Sigmoid colon (tissue), 4 donors: ENCODE data around the gene SMG9.

Source experiments
- POLR2A ChIP-seq, 2 donors: fragments of 450-650 bp; IDR thresholded peaks; one replicate each; pipeline ENCODE4 v1.6.1; 2016; ENCODE audit warnings: antibody characterized with exemption in 2 of 2, mild to moderate bottlenecking in 2 of 2, moderate library complexity in 2 of 2
- POLR2AphosphoS5 ChIP-seq, 4 donors: sonication (generic); formaldehyde crosslinking; IDR thresholded peaks; one replicate each; pipeline ENCODE4 v1.6.1; 2017; ENCODE audit warnings: antibody characterized with exemption in 4 of 4
- TF ChIP-seq, protein P1 (sequence below), 4 experiments: fragments of 450-650 bp in 3 of 4; fragments of 200-600 bp in 1 of 4; IDR thresholded peaks; one replicate each; pipeline ENCODE4 v1.5.1; 2016 to 2019; ENCODE audit warnings: antibody characterized with exemption in 4 of 4, mild to moderate bottlenecking in 3 of 4, moderate library complexity in 2 of 4

DNA sequence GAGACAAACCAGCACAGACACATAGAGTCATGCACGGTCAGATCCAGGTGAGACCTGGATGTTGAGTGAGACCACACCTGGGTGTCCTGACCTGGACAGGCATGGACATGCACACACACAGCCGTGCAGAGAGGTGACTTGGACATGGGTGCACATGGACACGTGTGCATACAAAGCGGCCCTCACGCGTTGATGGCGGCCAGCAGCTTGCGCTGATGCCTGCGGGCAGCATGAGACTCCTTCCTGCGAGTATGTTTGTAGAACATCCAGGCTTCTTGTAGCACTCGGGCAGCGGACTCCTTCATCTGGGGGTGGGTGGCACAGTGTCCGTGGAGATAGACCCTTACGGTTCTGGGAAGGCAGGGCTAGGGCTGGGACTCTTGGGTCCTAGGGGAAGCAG, 14.5 kb upstream of the SMG9 start:
- TF ChIP-seq POLR2AphosphoS5 (IDR thresholded peaks at IDR 0.05) (no peak), POLR2A (IDR thresholded peaks at IDR 0.05) (no peak)
- TF ChIP-seq, protein P1, sequence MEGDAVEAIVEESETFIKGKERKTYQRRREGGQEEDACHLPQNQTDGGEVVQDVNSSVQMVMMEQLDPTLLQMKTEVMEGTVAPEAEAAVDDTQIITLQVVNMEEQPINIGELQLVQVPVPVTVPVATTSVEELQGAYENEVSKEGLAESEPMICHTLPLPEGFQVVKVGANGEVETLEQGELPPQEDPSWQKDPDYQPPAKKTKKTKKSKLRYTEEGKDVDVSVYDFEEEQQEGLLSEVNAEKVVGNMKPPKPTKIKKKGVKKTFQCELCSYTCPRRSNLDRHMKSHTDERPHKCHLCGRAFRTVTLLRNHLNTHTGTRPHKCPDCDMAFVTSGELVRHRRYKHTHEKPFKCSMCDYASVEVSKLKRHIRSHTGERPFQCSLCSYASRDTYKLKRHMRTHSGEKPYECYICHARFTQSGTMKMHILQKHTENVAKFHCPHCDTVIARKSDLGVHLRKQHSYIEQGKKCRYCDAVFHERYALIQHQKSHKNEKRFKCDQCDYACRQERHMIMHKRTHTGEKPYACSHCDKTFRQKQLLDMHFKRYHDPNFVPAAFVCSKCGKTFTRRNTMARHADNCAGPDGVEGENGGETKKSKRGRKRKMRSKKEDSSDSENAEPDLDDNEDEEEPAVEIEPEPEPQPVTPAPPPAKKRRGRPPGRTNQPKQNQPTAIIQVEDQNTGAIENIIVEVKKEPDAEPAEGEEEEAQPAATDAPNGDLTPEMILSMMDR (IDR thresholded peaks at IDR 0.05), result no peak
